ENCODE data around the gene AKT3. TPM values are rescaled to one million over a fixed set of nuclear protein-coding genes. Genes with fewer than 3 reads are reported as not detected.

The AKT3 gene
- total RNA-seq, 1 donor from 2014 or later: 169 TPM

GRCh38 chr1:243559575-243560162 is 290.4 kb downstream of the AKT3 start:
- Mint-ChIP-seq H3K4me1 (ENCODE audit: low read depth, unreplicated experiment) (peaks cover 40% of the 10 kb centered on the region), H3K27ac (ENCODE audit: unreplicated experiment) (peak overlapping the region; percentile 86), H3K36me3 (ENCODE audit: unreplicated experiment) (peaks cover 10% of the 10 kb centered on the region), H3K4me3 (ENCODE audit: unreplicated experiment) (peak overlapping the region; percentile 71), H3K27me3 (ENCODE audit: unreplicated experiment) (no peaks in the 10 kb centered on the region), H3K9me3 (ENCODE audit: unreplicated experiment) (peaks cover 10% of the 10 kb centered on the region)
- no peak for DNase-seq
- TF ChIP-seq CTCF (IDR thresholded peaks at IDR 0.05; ENCODE audit: partially characterized antibody, unreplicated experiment): no peak

DNA sequence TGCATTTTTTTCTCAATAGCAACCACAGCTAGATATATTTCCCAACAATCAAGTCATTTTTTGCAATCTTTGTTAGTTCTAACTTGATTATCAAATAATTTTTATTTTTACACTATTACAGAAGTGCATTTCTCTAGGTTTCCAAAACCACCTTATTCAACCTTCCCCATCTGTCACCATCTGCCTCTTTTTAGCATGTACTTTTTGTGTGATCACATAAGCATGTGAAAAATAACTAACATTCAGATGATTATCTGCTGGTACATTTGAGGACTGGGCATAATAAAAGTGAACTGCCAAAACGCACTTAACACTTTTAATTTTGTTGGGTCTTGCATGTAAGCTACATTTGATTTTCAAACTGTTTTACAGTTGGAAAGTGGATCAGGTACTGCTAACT is 291.5 kb downstream of the AKT3 start:
- no peak for TF ChIP-seq CTCF (IDR thresholded peaks at IDR 0.05; ENCODE audit: partially characterized antibody, unreplicated experiment)
- Mint-ChIP-seq H3K4me3 (ENCODE audit: unreplicated experiment) (peak overlapping the region; percentile 17), H3K9me3 (ENCODE audit: unreplicated experiment) (peaks cover 10% of the 10 kb centered on the region), H3K27ac (ENCODE audit: unreplicated experiment) (peak overlapping the region; percentile 90), H3K4me1 (ENCODE audit: low read depth, unreplicated experiment) (peaks cover 40% of the 10 kb centered on the region), H3K36me3 (ENCODE audit: unreplicated experiment) (peaks cover 10% of the 10 kb centered on the region), H3K27me3 (ENCODE audit: unreplicated experiment) (no peaks in the 10 kb centered on the region)
- DNase-seq: no peak

DNA sequence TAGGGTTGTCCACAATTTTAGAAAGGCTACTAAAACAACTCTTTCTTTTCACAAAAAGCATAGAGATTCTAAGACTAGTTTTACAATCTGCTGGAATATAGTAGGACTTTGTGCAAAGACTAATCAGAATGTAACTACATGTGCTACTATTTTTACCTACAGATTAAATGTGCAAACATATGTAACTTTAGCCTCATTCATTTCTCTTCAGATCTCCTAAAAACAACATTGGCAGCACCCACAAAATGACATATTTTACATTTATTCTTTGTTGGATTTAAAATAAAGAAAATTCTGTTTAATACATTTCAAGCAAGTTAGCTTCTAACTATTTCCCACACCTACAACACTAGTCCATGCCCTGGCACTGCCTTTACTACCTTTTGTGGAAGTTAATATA is 292.2 kb downstream of the AKT3 start:
- no peaks in the 10 kb centered on the region for H3K27me3 Mint-ChIP-seq (ENCODE audit: unreplicated experiment)
- DNase-seq: no peak
- peak overlapping the region; percentile 88 for H3K27ac Mint-ChIP-seq (ENCODE audit: unreplicated experiment)
- peaks cover 10% of the 10 kb centered on the region for H3K36me3 Mint-ChIP-seq (ENCODE audit: unreplicated experiment)
- H3K4me3 Mint-ChIP-seq (ENCODE audit: unreplicated experiment): no peak overlapping the region
- TF ChIP-seq CTCF (IDR thresholded peaks at IDR 0.05; ENCODE audit: partially characterized antibody, unreplicated experiment): no peak
- H3K4me1 Mint-ChIP-seq (ENCODE audit: low read depth, unreplicated experiment): peaks cover 42% of the 10 kb centered on the region
- H3K9me3 Mint-ChIP-seq (ENCODE audit: unreplicated experiment): peaks cover 10% of the 10 kb centered on the region

DNA sequence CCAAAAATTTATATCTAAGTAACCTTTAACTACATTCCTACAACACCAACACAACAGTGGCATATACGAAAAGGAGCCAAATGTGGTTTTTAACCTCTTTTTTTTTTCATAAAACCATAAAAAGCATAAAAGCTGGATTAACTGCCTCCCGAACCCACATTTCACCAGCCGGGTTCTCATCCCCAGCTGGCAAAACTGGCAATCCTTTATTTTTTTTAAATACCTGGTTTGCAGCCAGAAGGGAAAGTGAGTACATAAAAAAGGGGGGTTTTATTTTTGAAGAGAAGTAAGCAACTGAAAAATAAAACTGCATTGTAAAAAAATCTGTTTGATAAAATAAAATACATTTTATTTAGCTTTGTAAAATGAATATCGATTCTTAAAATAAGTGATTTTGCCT is 295.4 kb downstream of the AKT3 start:
- Mint-ChIP-seq H3K4me1 (ENCODE audit: low read depth, unreplicated experiment) (peaks cover 41% of the 10 kb centered on the region), H3K27me3 (ENCODE audit: unreplicated experiment) (no peaks in the 10 kb centered on the region), H3K27ac (ENCODE audit: unreplicated experiment) (peak overlapping the region; percentile 87), H3K4me3 (ENCODE audit: unreplicated experiment) (no peak overlapping the region), H3K9me3 (ENCODE audit: unreplicated experiment) (peaks cover 4% of the 10 kb centered on the region), H3K36me3 (ENCODE audit: unreplicated experiment) (no peaks in the 10 kb centered on the region)
- DNase-seq: no peak
- no peak for TF ChIP-seq CTCF (IDR thresholded peaks at IDR 0.05; ENCODE audit: partially characterized antibody, unreplicated experiment)

GRCh38 chr1:243553090-243553489 is 297.0 kb downstream of the AKT3 start:
- Mint-ChIP-seq H3K27me3 (ENCODE audit: unreplicated experiment) (no peaks in the 10 kb centered on the region), H3K27ac (ENCODE audit: unreplicated experiment) (no peak overlapping the region), H3K4me1 (ENCODE audit: low read depth, unreplicated experiment) (peaks cover 33% of the 10 kb centered on the region), H3K36me3 (ENCODE audit: unreplicated experiment) (no peaks in the 10 kb centered on the region), H3K9me3 (ENCODE audit: unreplicated experiment) (no peaks in the 10 kb centered on the region), H3K4me3 (ENCODE audit: unreplicated experiment) (no peak overlapping the region)
- DNase-seq: no peak
- TF ChIP-seq CTCF (IDR thresholded peaks at IDR 0.05; ENCODE audit: partially characterized antibody, unreplicated experiment): no peak

Data from glutamatergic neuron (in vitro differentiated cells).